ENCODE data around the gene APBB3. TPM values are rescaled to one million over a fixed set of nuclear protein-coding genes. Genes with fewer than 3 reads are reported as not detected.
"Not testable (repeated sequence)": the region's sequence is repeated elsewhere in the genome, so short reads cannot be mapped to it uniquely, and the experiment has no call there.

APBB3 gene
- total RNA-seq, 1 donor from 2014 or later = 70.7 TPM

- Mint-ChIP-seq H3K4me3 (ENCODE audit: unreplicated experiment) (no peak overlapping the region), H3K9me3 (ENCODE audit: unreplicated experiment) (no peaks in the 10 kb centered on the region), H3K36me3 (ENCODE audit: unreplicated experiment) (no peaks in the 10 kb centered on the region), H3K27me3 (ENCODE audit: unreplicated experiment) (peaks cover 27% of the 10 kb centered on the region), H3K4me1 (ENCODE audit: unreplicated experiment) (no peaks in the 10 kb centered on the region), H3K27ac (ENCODE audit: unreplicated experiment) (no peak overlapping the region)
- TF ChIP-seq, protein P1, sequence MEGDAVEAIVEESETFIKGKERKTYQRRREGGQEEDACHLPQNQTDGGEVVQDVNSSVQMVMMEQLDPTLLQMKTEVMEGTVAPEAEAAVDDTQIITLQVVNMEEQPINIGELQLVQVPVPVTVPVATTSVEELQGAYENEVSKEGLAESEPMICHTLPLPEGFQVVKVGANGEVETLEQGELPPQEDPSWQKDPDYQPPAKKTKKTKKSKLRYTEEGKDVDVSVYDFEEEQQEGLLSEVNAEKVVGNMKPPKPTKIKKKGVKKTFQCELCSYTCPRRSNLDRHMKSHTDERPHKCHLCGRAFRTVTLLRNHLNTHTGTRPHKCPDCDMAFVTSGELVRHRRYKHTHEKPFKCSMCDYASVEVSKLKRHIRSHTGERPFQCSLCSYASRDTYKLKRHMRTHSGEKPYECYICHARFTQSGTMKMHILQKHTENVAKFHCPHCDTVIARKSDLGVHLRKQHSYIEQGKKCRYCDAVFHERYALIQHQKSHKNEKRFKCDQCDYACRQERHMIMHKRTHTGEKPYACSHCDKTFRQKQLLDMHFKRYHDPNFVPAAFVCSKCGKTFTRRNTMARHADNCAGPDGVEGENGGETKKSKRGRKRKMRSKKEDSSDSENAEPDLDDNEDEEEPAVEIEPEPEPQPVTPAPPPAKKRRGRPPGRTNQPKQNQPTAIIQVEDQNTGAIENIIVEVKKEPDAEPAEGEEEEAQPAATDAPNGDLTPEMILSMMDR (IDR thresholded peaks at IDR 0.05) = no peak
- DNase-seq (ENCODE audit: extremely low spot score, unreplicated experiment) = no peak
These were observed 42.6 kb upstream of the APBB3 start for GRCh38 chr5:140607031-140607430.

GRCh38 chr5:140605879-140606278 is 41.5 kb upstream of the APBB3 start:
- Mint-ChIP-seq H3K4me1 (ENCODE audit: unreplicated experiment) (no peaks in the 10 kb centered on the region), H3K27me3 (ENCODE audit: unreplicated experiment) (peaks cover 22% of the 10 kb centered on the region), H3K27ac (ENCODE audit: unreplicated experiment) (no peak overlapping the region), H3K9me3 (ENCODE audit: unreplicated experiment) (no peaks in the 10 kb centered on the region), H3K36me3 (ENCODE audit: unreplicated experiment) (no peaks in the 10 kb centered on the region), H3K4me3 (ENCODE audit: unreplicated experiment) (no peak overlapping the region)
- TF ChIP-seq, protein P1 (IDR thresholded peaks at IDR 0.05) = no peak
- DNase-seq (ENCODE audit: extremely low spot score, unreplicated experiment) = no peak

DNA sequence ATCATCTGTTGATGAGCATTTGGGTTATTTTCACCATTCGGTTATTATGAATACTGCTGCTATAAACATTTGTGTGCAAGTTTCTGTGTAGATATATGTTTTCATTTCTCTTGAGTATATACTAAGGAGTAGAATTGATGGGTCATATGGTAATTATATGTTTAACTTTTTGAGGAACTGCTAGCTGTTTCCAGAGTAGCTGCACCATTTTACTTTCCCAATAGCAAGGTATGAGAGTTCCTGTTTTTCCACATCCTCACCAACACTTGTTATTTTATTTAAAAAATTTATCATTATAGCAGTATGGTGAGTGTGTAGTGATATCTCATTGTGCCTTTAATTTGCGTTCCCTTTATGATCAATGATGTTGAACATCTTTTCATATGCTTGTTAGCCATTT is 39.3 kb upstream of the APBB3 start:
- no peaks in the 10 kb centered on the region for H3K36me3 Mint-ChIP-seq (ENCODE audit: unreplicated experiment)
- no peak for DNase-seq (ENCODE audit: extremely low spot score, unreplicated experiment)
- peaks cover 23% of the 10 kb centered on the region for H3K27me3 Mint-ChIP-seq (ENCODE audit: unreplicated experiment)
- H3K27ac Mint-ChIP-seq (ENCODE audit: unreplicated experiment) = no peak overlapping the region
- no peaks in the 10 kb centered on the region for H3K4me1 Mint-ChIP-seq (ENCODE audit: unreplicated experiment)
- no peaks in the 10 kb centered on the region for H3K9me3 Mint-ChIP-seq (ENCODE audit: unreplicated experiment)
- H3K4me3 Mint-ChIP-seq (ENCODE audit: unreplicated experiment) = no peak overlapping the region
- TF ChIP-seq, protein P1 (IDR thresholded peaks at IDR 0.05) = no peak

DNA sequence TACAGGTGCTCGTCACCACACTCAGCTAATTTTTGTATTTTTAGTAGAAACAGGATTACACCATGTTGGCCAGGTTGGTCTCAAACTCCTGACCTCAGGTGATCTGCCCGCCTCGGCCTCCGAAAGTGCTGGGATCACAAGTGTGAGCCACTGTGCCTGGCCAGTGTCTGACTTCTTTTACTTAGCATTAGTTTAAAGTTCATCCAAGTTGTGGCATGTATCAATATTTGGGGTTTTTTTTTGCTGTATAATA is 39.0 kb upstream of the APBB3 start:
- DNase-seq (ENCODE audit: extremely low spot score, unreplicated experiment); H3K9me3 Mint-ChIP-seq (ENCODE audit: unreplicated experiment); H3K4me3 Mint-ChIP-seq (ENCODE audit: unreplicated experiment); H3K4me1 Mint-ChIP-seq (ENCODE audit: unreplicated experiment); H3K36me3 Mint-ChIP-seq (ENCODE audit: unreplicated experiment); H3K27ac Mint-ChIP-seq (ENCODE audit: unreplicated experiment): not testable (repeated sequence)
- H3K27me3 Mint-ChIP-seq (ENCODE audit: unreplicated experiment) = peaks cover 24% of the 10 kb centered on the region

- Mint-ChIP-seq H3K27ac (ENCODE audit: unreplicated experiment) (no peak overlapping the region), H3K4me1 (ENCODE audit: unreplicated experiment) (no peaks in the 10 kb centered on the region), H3K4me3 (ENCODE audit: unreplicated experiment) (no peak overlapping the region), H3K9me3 (ENCODE audit: unreplicated experiment) (no peaks in the 10 kb centered on the region), H3K27me3 (ENCODE audit: unreplicated experiment) (peaks cover 23% of the 10 kb centered on the region), H3K36me3 (ENCODE audit: unreplicated experiment) (no peaks in the 10 kb centered on the region)
- TF ChIP-seq, protein P1 (IDR thresholded peaks at IDR 0.05) = no peak
- DNase-seq (ENCODE audit: extremely low spot score, unreplicated experiment) = no peak
These were observed 37.7 kb upstream of the APBB3 start for GRCh38 chr5:140602147-140602546.

DNA sequence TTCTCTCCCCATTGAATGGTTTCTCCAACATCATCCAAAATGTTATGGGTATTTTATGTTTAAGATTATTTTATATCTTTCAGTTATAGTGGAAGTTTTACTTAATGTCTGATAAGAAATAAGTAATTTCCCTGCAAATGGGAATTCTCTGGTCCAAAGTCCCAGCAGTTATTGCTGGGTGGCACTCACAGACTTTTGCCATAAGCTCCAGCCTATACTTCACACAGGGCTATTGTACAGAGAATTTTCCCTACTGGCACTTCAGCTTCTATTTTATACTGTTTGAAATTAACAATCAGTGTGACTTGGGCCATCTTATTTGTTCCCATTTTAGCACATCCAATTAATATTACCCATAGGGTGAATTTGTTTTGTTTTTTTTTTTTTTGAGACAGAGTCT is 35.7 kb upstream of the APBB3 start:
- DNase-seq (ENCODE audit: extremely low spot score, unreplicated experiment) = no peak
- H3K9me3 Mint-ChIP-seq (ENCODE audit: unreplicated experiment) = no peaks in the 10 kb centered on the region
- H3K27me3 Mint-ChIP-seq (ENCODE audit: unreplicated experiment) = peaks cover 32% of the 10 kb centered on the region
- H3K4me1 Mint-ChIP-seq (ENCODE audit: unreplicated experiment) = no peaks in the 10 kb centered on the region
- no peak overlapping the region for H3K4me3 Mint-ChIP-seq (ENCODE audit: unreplicated experiment)
- TF ChIP-seq, protein P1 (IDR thresholded peaks at IDR 0.05) = no peak
- no peaks in the 10 kb centered on the region for H3K36me3 Mint-ChIP-seq (ENCODE audit: unreplicated experiment)
- no peak overlapping the region for H3K27ac Mint-ChIP-seq (ENCODE audit: unreplicated experiment)
